Psoas muscle (tissue), 8 donors: ENCODE data around the gene TFE3. TPM values are rescaled to one million over a fixed set of nuclear protein-coding genes. Genes with fewer than 3 reads are reported as not detected.

Experiments
- ATAC-seq, 4 donors: fragments of 200-7000 bp; cut with Tn5 transposase; one replicate each; pipeline ENCODE4 v1.9.1; 2020; ENCODE audit warnings: moderate library complexity in 3 of 4, mild to moderate bottlenecking in 2 of 4
- DNase-seq, 2 donors: peaks; one replicate each; pipeline ENCODE4 v3.0.0-alpha.2; 2020
- H3K27ac ChIP-seq: fragments of 200-600 bp; one replicate; pipeline ENCODE4 v1.8.0; 2022
- H3K27me3 ChIP-seq, 3 donors: fragments of 200-600 bp in 1 of 3; one replicate each; pipeline versions ENCODE4 v1.6.1 to v1.8.0; 2013 to 2022; ENCODE audit warnings: low read length in 2 of 3, mild to moderate bottlenecking in 2 of 3, moderate library complexity in 1 of 3; ENCODE audit not compliant: insufficient read depth in 3 of 3
- H3K36me3 ChIP-seq, 2 donors: fragments of 200-600 bp in 1 of 2; one replicate each; pipeline versions ENCODE4 v1.6.1 to v1.8.0; 2013 to 2022; ENCODE audit warnings: low read depth in 1 of 2, mild to moderate bottlenecking in 1 of 2, moderate library complexity in 1 of 2; ENCODE audit not compliant: insufficient read depth in 1 of 2
- H3K4me1 ChIP-seq: fragments of 200-600 bp; one replicate; pipeline ENCODE4 v1.8.0; 2022
- H3K4me3 ChIP-seq: fragments of 200-600 bp; one replicate; pipeline ENCODE4 v1.8.0; 2022; ENCODE audit warnings: mild to moderate bottlenecking
- H3K9me3 ChIP-seq: fragments of 200-600 bp; one replicate; pipeline ENCODE4 v1.8.0; 2022
- CTCF ChIP-seq: fragments of 200-600 bp; IDR thresholded peaks from one replicate; pipeline ENCODE4 v1.8.0; 2022; ENCODE audit warnings: antibody characterized with exemption
- WGBS, 3 donors: extraction: QIAGEN DNeasy Blood & Tissue Kit; methylation state at CpG; one replicate each; pipeline versions ENCODE4 v1.1.6 to v1.1.7; 2013; 5-methylcytosine and 5-hydroxymethylcytosine counted together
- intact Hi-C, 2 donors: fragments of 100-400 bp; cut with DNase I; formaldehyde crosslinking; loops; one replicate each; pipeline versions ENCODE4 v1.11.0 to v1.14.2; 2022
- polyA plus RNA-seq, 3 donors: library from polyadenylated mRNA; stranded (reverse); fragments of 200-250 nt; gene quantifications; one replicate each; pipeline ENCODE4 v1.2.3, GENCODE V29; 2013
- total RNA-seq, 4 donors: library from RNA; stranded (reverse); fragmentation: NEBNext Ultra II Directional in 2 of 4; extraction: Animal tissue kit (Norgen Biotek cat#: 25700) in 2 of 4; gene quantifications; one replicate each; pipeline versions ENCODE4 v1.2.1 to v1.2.4, GENCODE V29; 2021 to 2023
- donor health status: healthy with polysubstance abuse.
- donor health status: DM: no; HTN: no; CAD: no; lungs with moderate emphysema.
- donor health status: Bipolar disorder and iron deficiency.
- donor health status: healthy.
- donor health status: DM: yes; HTN: yes; CAD: no.
- donor health status: DM: no; HTN: no; CAD: no.
- donor health status: DM: no; HTN: no; CAD: no.
- donor health status: DM: yes; HTN: yes; CAD: no.

The TFE3 gene
- total and polyA plus RNA-seq, 7 donors = 16.9 to 55.2 (median 30.7) TPM

- Histone ChIP-seq H3K27me3 (peaks cover 0 to 3% (median 0%) of the 10 kb centered on the region in 3 donors), H3K4me1 (no peaks in the 10 kb centered on the region), H3K9me3 (no peaks in the 10 kb centered on the region), H3K36me3 (peaks cover 0 to 57% of the 10 kb centered on the region in 2 donors), H3K4me3 (no peak overlapping the region), H3K27ac (no peak overlapping the region)
- TF ChIP-seq CTCF = no peak
- ATAC-seq (no peak), DNase-seq (no peak)
- WGBS, 3 donors = 85 to 100% (median 99%) methylated on average over 3 of the region's 3 CpGs
- intact Hi-C loops = no loop called here
Measured at GRCh38 chrX:48997455-48997854, 45.7 kb downstream of the TFE3 start.

GRCh38 chrX:48996969-48997368 is 46.2 kb downstream of the TFE3 start:
- Histone ChIP-seq H3K27me3 (peaks cover 0 to 3% (median 0%) of the 10 kb centered on the region in 3 donors), H3K36me3 (peaks cover 0 to 61% of the 10 kb centered on the region in 2 donors), H3K4me1 (no peaks in the 10 kb centered on the region), H3K9me3 (no peaks in the 10 kb centered on the region), H3K4me3 (no peak overlapping the region), H3K27ac (no peak overlapping the region)
- intact Hi-C loops = no loop called here
- WGBS, 3 donors = 56 to 73% (median 64%) methylated on average over 6 of the region's 6 CpGs
- ATAC-seq (no peak), DNase-seq (no peak)
- no peak for TF ChIP-seq CTCF

- intact Hi-C loops = no loop called here
- TF ChIP-seq CTCF = no peak
Measured at GRCh38 chrX:48992341-48992740, 50.8 kb downstream of the TFE3 start.

GRCh38 chrX:48989483-48989882 is 53.7 kb downstream of the TFE3 start:
- TF ChIP-seq CTCF = no peak
- 66 to 82% (median 70%) methylated on average over 4 of the region's 4 CpGs for WGBS, 3 donors
- peaks cover 0 to 3% (median 0%) of the 10 kb centered on the region in 3 donors for H3K27me3 ChIP-seq
- no peaks in the 10 kb centered on the region for H3K4me1 ChIP-seq
- H3K27ac ChIP-seq = no peak overlapping the region
- H3K36me3 ChIP-seq = peaks cover 0 to 55% of the 10 kb centered on the region in 2 donors
- DNase-seq = no peak
- intact Hi-C loops = no loop called here
- no peak overlapping the region for H3K4me3 ChIP-seq
- ATAC-seq = no peak
- H3K9me3 ChIP-seq = no peaks in the 10 kb centered on the region

More at GRCh38 chrX:48992341-48992740, 50.8 kb downstream of the TFE3 start:
- ATAC-seq (no peak), DNase-seq (no peak)
- H3K9me3 ChIP-seq = no peaks in the 10 kb centered on the region
- peaks cover 0 to 67% of the 10 kb centered on the region in 2 donors for H3K36me3 ChIP-seq
- H3K27ac ChIP-seq = no peak overlapping the region
- no peak overlapping the region for H3K4me3 ChIP-seq
- H3K27me3 ChIP-seq = peaks cover 0 to 3% (median 0%) of the 10 kb centered on the region in 3 donors
- H3K4me1 ChIP-seq = no peaks in the 10 kb centered on the region

GRCh38 chrX:48983896-48984295 is 59.3 kb downstream of the TFE3 start:
- ATAC-seq (no peak), DNase-seq (no peak)
- 59 to 87% (median 86%) methylated on average over 3 of the region's 3 CpGs for WGBS, 3 donors
- H3K4me3 ChIP-seq = no peak overlapping the region
- peaks cover 2 to 63% of the 10 kb centered on the region in 2 donors for H3K36me3 ChIP-seq
- H3K27me3 ChIP-seq = no peaks in the 10 kb centered on the region
- intact Hi-C loops = no loop called here
- no peak overlapping the region for H3K27ac ChIP-seq
- TF ChIP-seq CTCF = no peak
- H3K4me1 ChIP-seq = no peaks in the 10 kb centered on the region
- no peaks in the 10 kb centered on the region for H3K9me3 ChIP-seq
